Measurements from ENCODE around the gene CCDC85C. TPM values are rescaled to one million over a fixed set of nuclear protein-coding genes. Genes with fewer than 3 reads are reported as not detected.

Gene CCDC85C
- total RNA-seq, 6 donors from 2014 or later: 5.2 to 31.0 (median 20.4) TPM

- peaks cover 24 to 43% (median 28%) of the 10 kb centered on the region in 4 donors for H3K4me1 ChIP-seq
- ATAC-seq (ENCODE audit: low FRiP score in 2 of 2) (no peak), DNase-seq (no peak)
- H3K27ac ChIP-seq: no peak overlapping the region
- TF ChIP-seq, protein P1, sequence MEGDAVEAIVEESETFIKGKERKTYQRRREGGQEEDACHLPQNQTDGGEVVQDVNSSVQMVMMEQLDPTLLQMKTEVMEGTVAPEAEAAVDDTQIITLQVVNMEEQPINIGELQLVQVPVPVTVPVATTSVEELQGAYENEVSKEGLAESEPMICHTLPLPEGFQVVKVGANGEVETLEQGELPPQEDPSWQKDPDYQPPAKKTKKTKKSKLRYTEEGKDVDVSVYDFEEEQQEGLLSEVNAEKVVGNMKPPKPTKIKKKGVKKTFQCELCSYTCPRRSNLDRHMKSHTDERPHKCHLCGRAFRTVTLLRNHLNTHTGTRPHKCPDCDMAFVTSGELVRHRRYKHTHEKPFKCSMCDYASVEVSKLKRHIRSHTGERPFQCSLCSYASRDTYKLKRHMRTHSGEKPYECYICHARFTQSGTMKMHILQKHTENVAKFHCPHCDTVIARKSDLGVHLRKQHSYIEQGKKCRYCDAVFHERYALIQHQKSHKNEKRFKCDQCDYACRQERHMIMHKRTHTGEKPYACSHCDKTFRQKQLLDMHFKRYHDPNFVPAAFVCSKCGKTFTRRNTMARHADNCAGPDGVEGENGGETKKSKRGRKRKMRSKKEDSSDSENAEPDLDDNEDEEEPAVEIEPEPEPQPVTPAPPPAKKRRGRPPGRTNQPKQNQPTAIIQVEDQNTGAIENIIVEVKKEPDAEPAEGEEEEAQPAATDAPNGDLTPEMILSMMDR (IDR thresholded peaks at IDR 0.05): no peak
- TF ChIP-seq POLR2AphosphoS5 (IDR thresholded peaks at IDR 0.05) (no peak), EP300 (IDR thresholded peaks at IDR 0.05) (no peak), POLR2A (IDR thresholded peaks at IDR 0.05) (no peak)
- 83 to 92% methylated on average over 6 to 7 of the region's 7 CpGs for WGBS, 2 donors
- H3K4me3 ChIP-seq: no peak overlapping the region
- H3K9me3 ChIP-seq: no peaks in the 10 kb centered on the region
- H3K36me3 ChIP-seq: no peaks in the 10 kb centered on the region
- peaks cover 0 to 13% (median 0%) of the 10 kb centered on the region in 4 donors for H3K27me3 ChIP-seq
These were observed 2.4 kb upstream of the CCDC85C start for GRCh38 chr14:99606359-99606758.

- no peaks in the 10 kb centered on the region for H3K36me3 ChIP-seq
- no peaks in the 10 kb centered on the region for H3K9me3 ChIP-seq
- WGBS, 2 donors: 5 to 31% methylated on average over 5 to 33 of the region's 38 CpGs
- H3K4me3 ChIP-seq: peak overlapping the region; percentile 62 to 92 (median 88)
- H3K4me1 ChIP-seq: peaks cover 33 to 52% (median 36%) of the 10 kb centered on the region in 4 donors
- peak in 1 of 2 donors; percentile 32 for ATAC-seq (ENCODE audit: low FRiP score in 2 of 2)
- peaks cover 0 to 13% (median 0%) of the 10 kb centered on the region in 4 donors for H3K27me3 ChIP-seq
- H3K27ac ChIP-seq: peak overlapping the region; percentile 84 to 92 (median 92)
- peak; percentile 64 to 95 for DNase-seq
- peak in 1 of 4 donors; percentile 6 for TF ChIP-seq POLR2A (IDR thresholded peaks at IDR 0.05)
- TF ChIP-seq EP300 (IDR thresholded peaks at IDR 0.05): no peak
These were observed 1.4 kb upstream of the CCDC85C start for GRCh38 chr14:99605299-99605961.

DNA sequence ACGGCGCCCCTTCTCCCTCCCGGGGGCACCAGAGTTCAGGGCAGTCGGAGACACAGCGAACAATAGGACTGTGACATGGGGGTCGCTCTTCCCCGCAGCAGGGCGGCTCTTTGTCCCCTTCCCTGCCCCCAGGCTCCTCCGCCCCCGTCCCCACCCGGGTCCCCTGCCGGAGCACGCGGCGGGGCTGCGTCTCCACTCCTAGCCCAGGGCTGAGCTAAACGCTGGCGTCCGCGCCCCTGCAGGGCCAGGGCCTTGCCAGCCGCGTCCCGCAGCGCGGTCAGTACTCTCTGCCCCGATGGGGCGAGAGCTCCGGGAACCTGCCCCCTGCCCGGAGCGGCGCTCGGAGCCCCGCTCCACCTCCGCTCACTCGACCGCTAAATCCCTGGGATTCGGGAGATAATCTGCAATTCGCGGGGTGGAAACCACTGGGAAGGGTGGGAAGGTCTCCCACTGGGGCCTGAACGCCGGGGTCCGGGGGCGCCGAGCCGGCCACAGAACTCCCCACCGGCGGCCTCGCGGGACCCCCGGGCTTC lies 825 bp upstream of the CCDC85C start:
- WGBS, 2 donors: 0 to 1% methylated on average over 7 to 26 of the region's 50 CpGs
- peak overlapping the region; percentile 62 to 92 (median 88) for H3K4me3 ChIP-seq
- TF ChIP-seq POLR2AphosphoS5 (IDR thresholded peaks at IDR 0.05): no peak
- peak in 1 of 4 donors; percentile 1 for TF ChIP-seq POLR2A (IDR thresholded peaks at IDR 0.05)
- no peaks in the 10 kb centered on the region for H3K36me3 ChIP-seq
- peak overlapping the region; percentile 84 to 92 (median 92) for H3K27ac ChIP-seq
- ATAC-seq (ENCODE audit: low FRiP score in 2 of 2) (peak; percentile 42 to 62), DNase-seq (peak in 1 of 2 donors; percentile 91)
- H3K4me1 ChIP-seq: peaks cover 37 to 58% (median 42%) of the 10 kb centered on the region in 4 donors
- H3K9me3 ChIP-seq: no peaks in the 10 kb centered on the region
- peaks cover 0 to 13% (median 0%) of the 10 kb centered on the region in 4 donors for H3K27me3 ChIP-seq

DNA sequence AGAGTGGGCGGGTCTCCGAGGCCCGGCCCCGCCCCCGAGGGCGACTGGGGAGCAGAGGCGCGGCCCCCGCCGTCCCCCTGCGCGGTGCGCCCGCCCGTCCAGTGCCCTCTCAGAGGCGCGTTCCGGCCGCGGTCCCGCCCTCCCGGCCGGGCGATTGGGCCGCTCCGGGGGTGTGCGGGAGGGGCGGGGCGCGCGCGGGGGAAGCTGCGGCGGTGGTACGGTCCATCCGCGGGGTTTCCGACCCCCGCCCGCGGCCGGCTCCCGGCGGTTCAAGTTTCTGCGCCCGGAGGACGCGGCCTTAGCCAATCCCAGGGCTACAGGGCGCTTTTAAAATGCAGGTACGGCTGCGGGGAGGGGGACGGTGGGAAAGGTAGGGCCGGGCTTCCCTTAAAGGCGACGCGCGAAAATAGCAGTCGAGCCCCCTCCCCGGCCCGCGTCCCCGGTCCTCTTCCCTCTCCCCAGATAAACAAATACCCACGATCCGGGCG lies 315 bp upstream of the CCDC85C start:
- Histone ChIP-seq H3K27ac (peak overlapping the region; percentile 84 to 92 (median 92)), H3K4me3 (peak overlapping the region; percentile 62 to 92 (median 88)), H3K36me3 (no peaks in the 10 kb centered on the region), H3K4me1 (peaks cover 37 to 59% (median 46%) of the 10 kb centered on the region in 4 donors), H3K27me3 (peaks cover 0 to 13% (median 0%) of the 10 kb centered on the region in 4 donors), H3K9me3 (no peaks in the 10 kb centered on the region)
- ATAC-seq (ENCODE audit: low FRiP score in 2 of 2) (peak; percentile 96 to 97), DNase-seq (peak; percentile 91 to 99)
- no CpG with 5 or more reads among the region's 65 CpGs for WGBS, 2 donors
- TF ChIP-seq POLR2AphosphoS5 (IDR thresholded peaks at IDR 0.05) (peak in 1 of 2 donors; percentile 59), POLR2A (IDR thresholded peaks at IDR 0.05) (peak in 1 of 4 donors; percentile 33), EP300 (IDR thresholded peaks at IDR 0.05) (no peak)
- TF ChIP-seq, protein P1 (IDR thresholded peaks at IDR 0.05): no peak

- Histone ChIP-seq H3K9me3 (no peaks in the 10 kb centered on the region), H3K27me3 (peaks cover 0 to 13% (median 0%) of the 10 kb centered on the region in 4 donors), H3K4me1 (peaks cover 50 to 67% (median 54%) of the 10 kb centered on the region in 4 donors), H3K27ac (peak overlapping the region; percentile 67 to 79 (median 72)), H3K4me3 (peak overlapping the region in 3 of 4 donors; percentile 86 to 92 (median 90)), H3K36me3 (no peaks in the 10 kb centered on the region)
- peak in 1 of 2 donors; percentile 89 for DNase-seq
- 54 to 62% methylated on average over 9 to 15 of the region's 53 CpGs for WGBS, 2 donors
- ATAC-seq (ENCODE audit: low FRiP score in 2 of 2): no peak
- TF ChIP-seq POLR2A (IDR thresholded peaks at IDR 0.05) (no peak), EP300 (IDR thresholded peaks at IDR 0.05) (no peak), POLR2AphosphoS5 (IDR thresholded peaks at IDR 0.05) (no peak)
- TF ChIP-seq, protein P1 (IDR thresholded peaks at IDR 0.05): no peak
These were observed 1.1 kb downstream of the CCDC85C start for GRCh38 chr14:99602788-99603415.
